GM12878 (cell line): ENCODE data around the gene BRD1. TPM values are rescaled to one million over a fixed set of nuclear protein-coding genes. Genes with fewer than 3 reads are reported as not detected.

ENCODE experiments used
- ATAC-seq: fragments of 200-7000 bp; cut with Tn5 transposase; 3 replicates; pipeline ENCODE4 v1.9.1; 2020; ENCODE audit warnings: mild to moderate bottlenecking, moderate library complexity
- BruUV-seq: library from RNA; stranded (reverse); fragments of 400-500 nt; replicated peaks from 2 replicates; lab custom pipeline; 2021; lab: Mats Ljungman, UMichigan
- CTCF ChIA-PET: fragments of 300-600 bp; sonication (Branson Sonifier 250); formaldehyde crosslinking; extraction: SDS; loops from one replicate; lab custom pipeline; 2021; ENCODE audit warnings: inconsistent platforms; lab: Yijun Ruan, JAX
- POLR2A ChIA-PET: fragments of 350-600 bp; formaldehyde crosslinking; extraction: SDS; loops from one replicate; lab custom pipeline; 2021; ENCODE audit warnings: inconsistent platforms; lab: Charles Lee
- RAD21 ChIA-PET: fragments of 300-600 bp; sonication (Branson Sonifier 250); formaldehyde crosslinking; loops from one replicate; lab custom pipeline; 2023; ENCODE audit warnings: antibody characterized with exemption; ENCODE audit not compliant: unreplicated experiment; lab: Charles Lee
- SMC1A ChIA-PET: fragments of 300-600 bp; sonication (Branson Sonifier 250); formaldehyde crosslinking; loops from one replicate; lab custom pipeline; 2023; ENCODE audit not compliant: unreplicated experiment, uncharacterized antibody; lab: Charles Lee
- DNase-seq: peaks from one replicate; pipeline ENCODE4 v3.0.0-alpha.2; 2011; ENCODE audit warnings: low read depth, low spot score
- FAIRE-seq: peaks from 3 replicates; lab custom pipeline; 2011; peaks lifted over from hg19 to GRCh38; lab: Jason Lieb, UNC
- H2AFZ ChIP-seq: 2 replicates; pipeline ENCODE4 v1.6.0; 2011; ENCODE audit warnings: low read depth, low read length, control low read depth; ENCODE audit not compliant: control insufficient read depth
- H3K27ac ChIP-seq: 2 replicates; pipeline ENCODE4 v1.5.1; 2011; ENCODE audit warnings: control low read depth; ENCODE audit not compliant: control insufficient read depth, insufficient read depth
- H3K27me3 ChIP-seq, 2 experiments: replicated peaks in 1 of 2; 2 replicates each; pipeline versions ENCODE4 v1.6.0 to v1.6.1; 2011; ENCODE audit warnings: low read length in 1 of 2; ENCODE audit not compliant: control insufficient read depth in 2 of 2, insufficient read depth in 2 of 2
- H3K36me3 ChIP-seq, 2 experiments: 2 replicates each; pipeline ENCODE4 v1.5.1; 2011; ENCODE audit warnings: low read length in 1 of 2; ENCODE audit not compliant: control insufficient read depth in 2 of 2, insufficient read depth in 2 of 2
- H3K4me1 ChIP-seq: 2 replicates; pipeline ENCODE4 v1.6.1; 2011; ENCODE audit warnings: mild to moderate bottlenecking, low read length, moderate library complexity, mixed read lengths; ENCODE audit not compliant: control insufficient read depth, insufficient read depth
- H3K4me2 ChIP-seq: 2 replicates; pipeline ENCODE4 v1.6.0; 2011; ENCODE audit warnings: control low read depth; ENCODE audit not compliant: control insufficient read depth, insufficient read depth
- H3K4me3 ChIP-seq: fragments of 200-600 bp; sonication (generic); 2 replicates; pipeline ENCODE4 v1.5.1; 2016
- H3K79me2 ChIP-seq: 2 replicates; pipeline ENCODE4 v1.6.0; 2011; ENCODE audit warnings: low read length; ENCODE audit not compliant: control insufficient read depth, insufficient read depth
- H3K9ac ChIP-seq: 2 replicates; pipeline ENCODE4 v1.8.0; 2011; ENCODE audit warnings: low read length, control low read depth, mixed read lengths; ENCODE audit not compliant: control insufficient read depth, insufficient read depth
- H3K9me3 ChIP-seq: replicated peaks from 3 replicates; pipeline ENCODE4 v1.5.1; 2011; ENCODE audit warnings: mild to moderate bottlenecking, low read length; ENCODE audit not compliant: control insufficient read depth, insufficient read depth
- H4K20me1 ChIP-seq: 2 replicates; pipeline ENCODE4 v1.6.0; 2011; ENCODE audit not compliant: control insufficient read depth, insufficient read depth
- ASH2L ChIP-seq: fragments of 300-600, 200-600 bp; sonication (generic); IDR thresholded peaks from 2 replicates; pipeline ENCODE4 v1.6.1; 2017; ENCODE audit warnings: low read depth, mild to moderate bottlenecking, borderline replicate concordance
- ATF2 ChIP-seq: IDR thresholded peaks from 2 replicates; pipeline ENCODE4 v1.6.1; 2012; ENCODE audit warnings: low read length, inconsistent platforms
- CBFB ChIP-seq: IDR thresholded peaks from 2 replicates; pipeline ENCODE4 v1.6.1; 2016; ENCODE audit warnings: antibody characterized with exemption, low read depth
- ETV6 ChIP-seq, 2 experiments: fragments of 450-650 bp in 1 of 2; IDR thresholded peaks in 1 of 2; conservative IDR thresholded peaks in 1 of 2; 2 replicates each; pipeline ENCODE4 v1.6.1; 2014; ENCODE audit warnings: antibody characterized with exemption in 1 of 2, borderline replicate concordance in 1 of 2, low read depth in 1 of 2, mild to moderate bottlenecking in 1 of 2, moderate library complexity in 1 of 2
- HDAC6 ChIP-seq: fragments of 200-600 bp; sonication (generic); IDR thresholded peaks from one replicate; pipeline ENCODE4 v1.8.0; 2017; ENCODE audit warnings: antibody characterized with exemption; ENCODE audit not compliant: unreplicated experiment
- MYC ChIP-seq: IDR thresholded peaks from 2 replicates; pipeline ENCODE4 v1.6.1; 2011; ENCODE audit warnings: mild to moderate bottlenecking, low read length, moderate library complexity, inconsistent platforms; ENCODE audit not compliant: insufficient read depth, insufficient replicate concordance, insufficient read length, severe bottlenecking
- SMARCA5 ChIP-seq: fragments of 450-650 bp; IDR thresholded peaks from 2 replicates; pipeline ENCODE4 v1.6.1; 2017; ENCODE audit warnings: mild to moderate bottlenecking
- SREBF2 ChIP-seq: IDR thresholded peaks from 2 replicates; pipeline ENCODE4 v1.6.1; 2012; ENCODE audit warnings: mild to moderate bottlenecking, low read length
- SUPT20H ChIP-seq: IDR thresholded peaks from 2 replicates; pipeline ENCODE4 v1.6.1; 2011; ENCODE audit warnings: low read depth, mild to moderate bottlenecking, low read length, moderate library complexity, borderline replicate concordance; ENCODE audit not compliant: control insufficient read depth
- TCF3 ChIP-seq: IDR thresholded peaks from 2 replicates; pipeline ENCODE4 v1.6.1; 2012; ENCODE audit warnings: low read depth, mild to moderate bottlenecking, low read length, borderline replicate concordance; ENCODE audit not compliant: insufficient read depth
- WGBS: methylation state at CpG from one replicate; pipeline ENCODE4 v1.1.6; 2016; ENCODE audit warnings: low lambda C conversion rate; ENCODE audit not compliant: insufficient replicate concordance, insufficient coverage; ENCODE audit errors: missing lambda C conversion rate; 5-methylcytosine and 5-hydroxymethylcytosine counted together
- in situ Hi-C: fragments of 300-500 bp; cut with MboI; formaldehyde crosslinking; loops from 9 replicates; pipeline ENCODE4 v1.14.3; 2018; ENCODE audit warnings: mixed read lengths
- intact Hi-C: fragments of 100-400 bp; cut with micrococcal nuclease; formaldehyde crosslinking; loops from one replicate; pipeline ENCODE4 v1.14.2; 2022; ENCODE audit not compliant: unreplicated experiment
- polyA plus RNA-seq, 11 experiments: library from polyadenylated mRNA; depleted of rRNA in 4 of 11; unstranded in 6 of 11; stranded (reverse) in 5 of 11; fragments of >200 nt; fragmentation: Nextera tagmentation in 4 of 11; fragmentation: Illumina TruSeq in 1 of 11; extraction: Ambion mirVana in 4 of 11; extraction: Trizol in 1 of 11; gene quantifications; 1 replicate in 1 of 11; 2 replicates in 10 of 11; pipeline versions ENCODE4 v1.2.1 to v1.2.3, GENCODE V29; 2011 to 2016; ENCODE audit warnings: inconsistent platforms in 2 of 11, missing spikeins in 2 of 11, low read depth in 1 of 11
- total RNA-seq, 4 experiments: library from RNA; depleted of rRNA in 3 of 4; stranded (reverse); fragments of >200 nt in 3 of 4; fragmentation: Illumina TruSeq in 1 of 4; extraction: Trizol in 1 of 4; gene quantifications; 2 replicates each; pipeline versions ENCODE4 v1.2.1 to v1.2.3, GENCODE V29; 2013 to 2021

The BRD1 gene
- total and polyA plus RNA-seq, 10 of the 15 experiments (the other 5 are each of a cell fraction or from before 2014, with no cell fraction given) = 0.90 to 26.4 (median 7.1) TPM

GRCh38 chr22:49828599-49828965 lies 909 bp upstream of the BRD1 start:
- H3K27ac ChIP-seq = 0 out of 2 replicates have a peak overlapping the region, but pooled peaks have one; percentile 61
- H3K36me3 ChIP-seq = peaks cover 3 to 7% of the 10 kb centered on the region in 2 experiments; a peak in 3 of 4 replicates
- peaks cover 3% of the 10 kb centered on the region for H3K9me3 ChIP-seq
- peak overlapping the region; percentile 30; the same call in 1 of the 2 replicates for H3K4me2 ChIP-seq
- SMC1A ChIA-PET = interaction anchor here (0.8 to 1.1 kb wide), 2 partner anchors 10 to 26 kb away, joined by 4 read pairs; no protein-coding TSS in a partner anchor
- peaks cover 37% of the 10 kb centered on the region for H3K79me2 ChIP-seq
- POLR2A ChIA-PET = interaction anchor here (0.6 kb wide), 1 partner anchor 13 kb away, joined by 3 read pairs; no protein-coding TSS in a partner anchor
- intact Hi-C loops (no loop called here), in situ Hi-C loops (no loop called here)
- no peak overlapping the region for H2AFZ ChIP-seq
- RAD21 ChIA-PET = interaction anchor here (1.3 kb wide), 1 partner anchor 10 kb away, joined by 3 read pairs; no protein-coding TSS in a partner anchor
- H3K4me3 ChIP-seq = no peak overlapping the region
- H3K4me1 ChIP-seq = peaks cover 35% of the 10 kb centered on the region
- no peak overlapping the region for H3K9ac ChIP-seq
- BruUV-seq = no TSS peak
- TF ChIP-seq SMARCA5 (no peak), CBFB (no peak), ATF2 (no peak), HDAC6 (no peak), ETV6 (conservative IDR thresholded peaks at IDR 0.05 in 1 of 2, IDR thresholded peaks at IDR 0.05 in 1 of 2; ENCODE audit: borderline replicate concordance in 1 of 2, low read depth in 1 of 2) (no peak), SREBF2 (no peak), SUPT20H (no peak), ASH2L (no peak), MYC (no peak), TCF3 (no peak)
- 89% methylated on average over 9 of the region's 14 CpGs for WGBS
- DNase-seq (no peak), ATAC-seq (no peak), FAIRE-seq (no peak)
- no peaks in the 10 kb centered on the region for H3K27me3 ChIP-seq
- CTCF ChIA-PET = interaction anchor here (0.7 kb wide), 1 partner anchor 10 kb away, joined by 3 read pairs; no protein-coding TSS in a partner anchor
- H4K20me1 ChIP-seq = peaks cover 11% of the 10 kb centered on the region
